AG04450 (cell line): ENCODE results near the gene GEMIN5. TPM values are rescaled to one million over a fixed set of nuclear protein-coding genes. Genes with fewer than 3 reads are reported as not detected.

Experiments used
- CTCF ChIA-PET: fragments of 300-600, 350-600 bp; formaldehyde crosslinking; extraction: SDS; loops from one replicate; lab custom pipeline; 2022; ENCODE audit warnings: antibody characterized with exemption, inconsistent platforms; lab: Charles Lee
- POLR2A ChIA-PET: fragments of 350-600 bp; formaldehyde crosslinking; extraction: SDS; loops from one replicate; lab custom pipeline; 2021; ENCODE audit warnings: antibody characterized with exemption, inconsistent platforms; lab: Yijun Ruan, JAX
- DNase-seq: peaks from one replicate; pipeline ENCODE4 v3.0.0-alpha.2; 2011; ENCODE audit warnings: low read depth, low spot score
- H3K27ac ChIP-seq: one replicate; pipeline ENCODE4 v1.5.1; 2012; ENCODE audit warnings: low read depth, low read length, control low read depth
- H3K27me3 ChIP-seq: one replicate; pipeline ENCODE4 v1.6.0; 2012; ENCODE audit warnings: low read length; ENCODE audit not compliant: control insufficient read depth, insufficient read depth
- H3K4me3 ChIP-seq: 2 replicates; pipeline ENCODE4 v1.5.1; 2011; ENCODE audit warnings: mild to moderate bottlenecking, low read depth, low read length, control low read depth
- H3K9me3 ChIP-seq: 2 replicates; pipeline ENCODE4 v1.5.1; 2012; ENCODE audit warnings: low read length; ENCODE audit not compliant: control insufficient read depth, insufficient read depth
- CTCF ChIP-seq: IDR thresholded peaks from 2 replicates; pipeline ENCODE4 v1.5.1; 2011; ENCODE audit warnings: low read depth, low read length, control low read depth, inconsistent platforms
- polyA plus RNA-seq: library from polyadenylated mRNA; depleted of rRNA; stranded (reverse); fragments of >200 nt; gene quantifications from 2 replicates; pipeline ENCODE4 v1.2.3, GENCODE V29; 2011

The GEMIN5 gene
- polyA plus RNA-seq, 1 experiment: 10.7 TPM

GRCh38 chr5:154968953-154969352 is 30.9 kb upstream of the GEMIN5 start:
- no peaks in the 10 kb centered on the region for H3K9me3 ChIP-seq
- no peaks in the 10 kb centered on the region for H3K27me3 ChIP-seq

DNA sequence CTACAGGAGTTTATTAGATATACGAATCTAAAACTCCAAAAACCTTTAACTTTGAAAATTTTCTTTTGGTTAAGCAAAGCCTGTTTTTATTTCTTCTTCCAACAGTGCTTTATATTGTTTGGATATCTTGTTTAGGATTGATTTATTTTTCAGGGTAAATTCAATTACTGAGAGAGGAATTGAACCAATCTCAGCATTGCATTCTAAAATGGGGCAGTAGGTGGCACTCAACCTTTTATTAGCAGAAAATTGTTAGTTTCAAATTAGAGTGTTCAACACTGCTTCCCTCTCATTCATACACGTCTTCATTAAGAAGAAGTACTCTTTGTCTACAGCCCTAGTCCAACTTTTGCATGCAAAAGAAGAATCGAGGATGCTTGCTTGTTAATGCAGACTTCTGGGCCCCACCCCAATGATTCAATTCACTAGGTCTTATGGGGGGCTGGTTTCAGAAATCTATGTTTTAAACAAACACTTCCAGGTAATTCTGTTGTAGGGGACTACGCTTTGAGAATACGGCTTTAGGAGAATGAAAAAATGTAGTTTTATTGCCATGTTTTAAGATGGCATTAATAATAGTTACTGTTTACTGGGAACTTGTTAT is 29.5 kb upstream of the GEMIN5 start:
- no peak overlapping the region for H3K4me3 ChIP-seq
- POLR2A ChIA-PET: no interaction called here
- H3K9me3 ChIP-seq: no peaks in the 10 kb centered on the region
- no peak for DNase-seq
- TF ChIP-seq CTCF: peak; percentile 67
- H3K27me3 ChIP-seq: no peaks in the 10 kb centered on the region
- H3K27ac ChIP-seq: no peak overlapping the region
- CTCF ChIA-PET: interaction anchor here (0.7 to 1.9 kb wide), 9 partner anchors 8 to 180 kb away, joined by 3 to 8 read pairs (median 4); no protein-coding TSS in a partner anchor

More at GRCh38 chr5:154968953-154969352, 30.9 kb upstream of the GEMIN5 start:
- ChIA-PET POLR2A (no interaction called here), CTCF (interaction anchor here (0.6 to 1.9 kb wide), 7 partner anchors 13 to 178 kb away, joined by 3 to 8 read pairs (median 3); no protein-coding TSS in a partner anchor)
- no peak for TF ChIP-seq CTCF
- H3K4me3 ChIP-seq: no peak overlapping the region
- no peak overlapping the region for H3K27ac ChIP-seq
- DNase-seq: no peak

DNA sequence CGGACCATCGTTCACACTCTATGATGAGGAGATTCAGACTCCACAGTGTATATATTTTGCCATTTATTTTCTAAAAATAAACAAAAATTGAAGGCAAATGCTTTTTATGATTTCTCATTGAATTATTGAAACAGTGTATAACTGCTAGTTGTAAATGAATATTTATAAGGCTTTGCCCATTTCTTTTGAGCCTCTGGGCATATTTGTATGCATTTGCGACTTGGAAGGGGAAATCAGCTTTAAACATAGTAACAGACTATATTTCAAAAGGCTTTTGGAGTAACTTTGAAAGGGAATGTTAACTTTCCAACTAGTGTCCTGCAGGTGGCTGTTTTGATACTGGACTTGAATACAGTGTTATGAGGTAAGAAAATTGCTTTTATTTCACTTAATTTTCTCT is 28.9 kb upstream of the GEMIN5 start:
- no peak for TF ChIP-seq CTCF
- Histone ChIP-seq H3K9me3 (no peaks in the 10 kb centered on the region), H3K27me3 (no peaks in the 10 kb centered on the region), H3K27ac (no peak overlapping the region), H3K4me3 (no peak overlapping the region)
- ChIA-PET CTCF (interaction anchor here (0.6 to 0.8 kb wide), 3 partner anchors 21 to 180 kb away, joined by 3 to 4 read pairs (median 3); no protein-coding TSS in a partner anchor), POLR2A (no interaction called here)
- no peak for DNase-seq

DNA sequence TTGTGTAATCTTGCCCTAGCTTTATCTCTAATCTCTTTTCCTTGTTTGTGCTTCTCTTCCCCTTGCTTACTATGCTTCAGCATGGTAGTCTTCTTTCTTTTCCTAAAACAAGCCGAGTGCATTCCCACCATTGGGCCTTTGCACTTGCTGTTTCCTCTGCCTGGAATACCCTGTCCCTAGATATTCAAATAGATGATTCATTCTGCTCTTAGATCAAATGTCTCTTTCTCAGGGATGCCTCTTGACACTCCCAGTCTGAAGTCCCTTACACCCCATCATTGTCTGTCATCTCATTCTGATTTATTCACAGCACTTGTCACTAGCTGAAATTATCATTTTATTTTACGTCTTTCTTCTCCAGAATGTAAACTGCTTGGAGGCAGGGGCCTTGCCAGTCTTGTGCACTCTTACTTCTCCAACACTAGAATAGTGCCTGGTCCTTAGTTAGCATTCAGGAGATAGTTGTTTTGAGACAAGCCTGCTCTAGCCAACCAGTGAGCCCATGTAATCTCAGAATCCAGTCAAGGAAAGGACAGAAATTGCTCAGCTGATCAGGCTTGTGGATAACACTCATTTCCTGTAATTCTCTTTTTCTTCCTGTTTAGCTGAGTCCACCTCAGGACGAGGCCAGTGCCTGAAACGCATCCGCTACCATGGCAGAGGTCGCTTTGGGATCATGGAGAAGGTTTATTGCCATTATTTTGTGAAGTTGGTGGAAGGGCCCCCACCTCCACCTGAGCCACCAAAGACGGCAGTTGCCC is 28.2 kb upstream of the GEMIN5 start:
- ChIA-PET POLR2A (no interaction called here), CTCF (interaction anchor here (0.6 to 1.7 kb wide), 4 partner anchors 20 to 181 kb away, joined by 3 to 7 read pairs (median 4); no protein-coding TSS in a partner anchor)
- DNase-seq: no peak

More for the DNA sequence above, 28.2 kb upstream of the GEMIN5 start:
- no peak overlapping the region for H3K4me3 ChIP-seq
- H3K27me3 ChIP-seq: no peaks in the 10 kb centered on the region
- TF ChIP-seq CTCF: no peak
- no peaks in the 10 kb centered on the region for H3K9me3 ChIP-seq
- no peak overlapping the region for H3K27ac ChIP-seq
